HG02852 (cell line): ENCODE measurements around the gene ZSCAN18.

Experiments used
- ATAC-seq: cut with Tn5 transposase; IDR thresholded peaks from one replicate; pipeline ENCODE4 v1.9.1; 2021; ENCODE audit warnings: mild to moderate bottlenecking, moderate library complexity; ENCODE audit not compliant: unreplicated experiment

ZSCAN18 gene

DNA sequence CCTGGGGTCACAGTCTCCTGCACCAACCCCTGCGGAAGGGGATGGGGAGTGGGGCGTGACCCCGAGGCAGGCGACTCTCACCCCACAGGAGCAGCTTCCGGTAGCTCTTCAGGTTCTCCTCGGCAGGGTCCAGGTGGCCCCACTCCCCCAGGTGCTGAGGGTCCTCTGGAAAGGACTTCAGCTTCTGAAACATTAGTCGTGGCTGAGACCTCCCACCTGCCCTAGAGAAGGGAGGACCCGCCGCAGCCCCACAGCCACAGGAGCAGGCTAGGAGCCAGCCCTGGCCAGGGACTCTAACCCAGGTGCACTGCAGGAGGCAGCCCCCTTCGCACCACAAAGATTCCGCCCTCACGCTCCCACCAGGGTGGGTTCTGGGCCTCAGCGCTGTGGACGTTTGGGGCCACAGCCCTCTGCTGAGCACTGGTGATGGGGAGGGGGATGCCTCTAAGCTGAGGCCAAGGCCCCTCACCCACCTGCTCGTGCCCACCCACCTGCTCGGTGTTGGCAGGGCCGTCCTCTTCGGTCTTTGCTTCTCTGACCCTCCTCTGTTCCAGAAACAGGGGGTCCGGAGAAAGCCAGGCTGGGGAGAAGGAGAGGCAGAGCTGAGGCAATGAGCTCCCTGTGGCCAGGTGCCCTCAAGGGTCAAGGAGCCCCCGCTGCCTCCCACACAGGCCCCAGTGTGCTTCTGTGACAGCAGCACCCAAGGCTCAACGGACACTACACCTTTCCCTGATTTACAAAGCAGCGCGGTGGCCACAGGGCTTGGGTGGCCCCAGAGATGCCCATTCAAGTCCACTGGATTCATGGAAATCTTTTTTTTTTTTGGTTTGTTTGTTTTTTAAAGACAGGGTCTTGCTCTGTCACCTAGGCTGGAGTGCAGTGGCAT, 11.0 kb downstream of the ZSCAN18 start:
- no peak for ATAC-seq

DNA sequence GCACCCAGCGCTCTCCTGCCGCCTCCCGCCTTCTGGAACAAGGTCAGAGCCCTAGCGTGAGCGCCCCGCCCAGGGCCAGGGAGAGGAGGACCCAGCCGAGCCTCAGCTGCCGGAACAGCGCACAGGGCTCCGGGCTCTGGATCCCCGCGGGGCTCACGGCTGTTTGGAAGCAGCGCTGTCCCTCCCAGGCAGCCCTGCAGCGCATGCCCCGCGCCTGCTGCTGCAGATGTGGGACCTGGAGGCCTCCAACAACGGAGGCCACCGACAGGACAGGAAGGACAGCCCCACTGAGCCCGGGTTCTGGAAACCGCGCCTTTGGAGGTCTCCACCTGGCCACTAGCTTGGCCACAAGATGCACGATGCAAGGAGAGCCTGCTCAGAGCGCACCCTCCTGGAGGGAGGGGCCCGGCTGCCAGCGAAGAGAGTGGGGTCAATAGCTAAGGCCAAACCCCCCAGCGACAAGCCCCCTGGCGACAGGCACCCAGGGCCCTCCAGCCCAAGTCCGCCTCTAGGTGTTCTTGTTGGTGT, 12.6 kb downstream of the ZSCAN18 start:
- no peak for ATAC-seq

- ATAC-seq = no peak
Observed at GRCh38 chr19:58084596-58085347, 13.3 kb downstream of the ZSCAN18 start.

GRCh38 chr19:58083021-58083420, 15.0 kb downstream of the ZSCAN18 start:
- no peak for ATAC-seq

GRCh38 chr19:58079792-58080191, 18.2 kb downstream of the ZSCAN18 start:
- ATAC-seq = no peak

DNA sequence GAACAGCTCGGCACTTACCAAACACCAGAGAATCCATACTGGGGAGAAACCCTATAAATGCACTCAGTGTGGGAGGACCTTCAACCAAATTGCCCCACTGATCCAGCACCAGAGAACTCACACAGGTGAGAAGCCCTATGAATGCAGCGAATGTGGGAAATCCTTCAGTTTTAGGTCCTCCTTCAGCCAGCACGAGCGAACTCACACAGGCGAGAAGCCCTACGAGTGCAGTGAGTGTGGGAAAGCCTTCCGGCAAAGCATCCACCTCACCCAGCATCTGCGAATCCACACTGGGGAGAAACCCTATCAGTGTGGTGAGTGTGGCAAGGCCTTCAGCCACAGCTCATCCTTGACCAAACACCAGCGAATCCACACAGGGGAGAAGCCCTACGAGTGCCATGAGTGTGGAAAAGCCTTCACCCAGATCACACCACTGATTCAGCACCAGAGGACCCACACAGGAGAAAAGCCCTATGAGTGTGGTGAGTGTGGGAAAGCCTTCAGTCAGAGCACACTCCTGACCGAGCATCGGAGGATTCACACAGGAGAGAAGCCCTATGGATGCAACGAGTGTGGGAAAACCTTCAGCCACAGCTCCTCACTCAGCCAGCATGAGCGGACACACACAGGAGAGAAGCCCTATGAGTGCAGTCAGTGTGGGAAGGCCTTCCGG, 30.7 kb downstream of the ZSCAN18 start:
- no peak for ATAC-seq

DNA sequence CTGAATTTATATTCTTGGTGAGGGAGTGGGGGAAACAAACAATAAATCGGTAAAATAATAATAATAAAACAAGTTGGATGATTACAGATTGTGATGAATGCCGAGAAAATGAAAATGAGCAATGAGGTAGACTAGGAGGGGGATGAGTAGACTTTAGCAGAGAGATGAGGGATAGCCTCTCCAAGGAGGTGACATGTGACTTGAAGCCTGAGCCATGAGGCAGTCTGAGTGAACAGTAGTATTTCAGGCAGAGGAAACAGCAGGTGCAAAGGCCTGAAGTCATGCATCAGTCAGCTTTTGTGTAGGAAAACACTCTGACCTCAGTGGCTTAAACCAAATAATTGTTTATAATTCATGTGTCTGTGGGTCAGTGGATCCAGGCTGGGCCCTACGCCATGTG, 34.3 kb downstream of the ZSCAN18 start:
- no peak for ATAC-seq

DNA sequence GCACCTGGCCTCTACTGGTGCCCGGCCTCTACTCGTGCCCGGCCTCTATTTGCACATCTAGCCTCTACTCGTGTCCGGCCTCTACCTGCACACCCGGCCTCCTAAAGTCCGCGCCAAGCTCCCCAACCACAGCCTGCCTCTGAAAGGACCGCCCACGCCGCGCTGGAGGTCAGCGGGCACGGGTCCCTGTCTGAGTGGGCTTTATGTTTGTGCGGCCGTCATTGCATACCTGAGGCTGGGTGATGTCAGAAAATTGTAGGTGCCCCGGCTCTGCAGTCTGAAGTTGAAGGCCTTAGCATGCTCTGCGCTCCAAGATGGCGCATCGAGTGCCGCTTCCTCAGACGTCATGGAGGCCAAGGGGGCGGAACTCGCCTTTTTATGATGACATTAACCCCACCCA, 37.8 kb downstream of the ZSCAN18 start:
- no peak for ATAC-seq

GRCh38 chr19:58059671-58060078, 38.4 kb downstream of the ZSCAN18 start:
- no peak for ATAC-seq

DNA sequence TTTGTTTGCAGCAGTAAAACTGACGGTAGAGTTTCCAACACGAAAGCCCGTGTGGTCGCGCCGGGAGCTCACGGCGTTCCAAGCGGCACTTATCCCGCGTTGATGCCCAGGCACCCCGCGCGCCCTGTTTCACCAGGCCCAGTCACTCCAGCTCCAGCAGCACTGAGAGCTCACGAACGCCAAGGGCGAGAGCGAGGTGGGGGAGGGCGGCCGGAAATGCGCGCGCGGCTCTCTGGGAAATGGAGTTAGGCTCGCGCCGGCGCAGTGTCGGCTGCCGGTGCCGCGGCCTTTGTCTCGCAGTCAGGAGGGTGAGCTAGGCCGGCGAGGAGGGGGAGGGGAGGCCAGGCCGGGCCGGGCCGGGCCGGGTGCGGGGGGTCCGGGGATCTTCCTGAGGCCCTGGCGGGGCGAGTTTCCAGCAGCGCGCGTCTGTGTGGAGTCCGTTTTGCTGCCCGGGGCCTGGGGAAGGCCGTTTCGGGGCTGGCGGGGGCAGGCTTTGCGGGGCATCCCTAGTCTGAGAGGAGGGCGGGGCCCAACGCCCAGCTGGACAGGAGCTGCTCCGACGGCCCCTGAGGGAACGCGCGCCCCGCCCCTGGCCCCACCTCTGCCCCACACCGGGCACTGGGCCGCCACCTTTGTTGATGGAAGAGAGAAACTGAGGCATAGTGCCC, 38.9 kb downstream of the ZSCAN18 start, which contains the start of gene ZNF135:
Gene ZNF135, plus strand, starts transcription at position 280 of the 668 bp plus-strand sequence. CDS start 721 bp downstream, outside the sequence.
- ATAC-seq = no peak

GRCh38 chr19:58058467-58058866, 39.6 kb downstream of the ZSCAN18 start:
- ATAC-seq = no peak

DNA sequence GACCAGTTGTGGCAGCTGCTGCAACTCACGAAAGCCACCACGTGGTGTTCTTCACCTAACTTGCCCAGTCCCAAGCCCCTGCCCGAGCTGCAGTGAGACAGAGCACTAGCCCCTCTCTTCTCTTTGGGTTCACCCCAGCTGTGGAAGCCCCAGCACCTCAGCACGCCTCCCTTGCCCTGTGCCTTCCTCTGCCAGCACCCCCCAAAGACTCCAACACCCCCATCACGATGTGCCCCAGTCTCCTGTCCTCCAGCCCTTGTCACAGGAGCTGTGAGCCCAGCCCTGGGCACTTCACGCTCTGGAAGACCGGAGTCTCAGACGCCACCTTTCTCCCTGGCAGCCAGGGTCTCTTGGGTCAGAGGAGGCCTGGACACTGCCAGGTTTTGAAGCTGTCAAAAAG, 41.2 kb downstream of the ZSCAN18 start:
- no peak for ATAC-seq

- no peak for ATAC-seq
Observed at GRCh38 chr19:58056261-58056660, 41.8 kb downstream of the ZSCAN18 start.

DNA sequence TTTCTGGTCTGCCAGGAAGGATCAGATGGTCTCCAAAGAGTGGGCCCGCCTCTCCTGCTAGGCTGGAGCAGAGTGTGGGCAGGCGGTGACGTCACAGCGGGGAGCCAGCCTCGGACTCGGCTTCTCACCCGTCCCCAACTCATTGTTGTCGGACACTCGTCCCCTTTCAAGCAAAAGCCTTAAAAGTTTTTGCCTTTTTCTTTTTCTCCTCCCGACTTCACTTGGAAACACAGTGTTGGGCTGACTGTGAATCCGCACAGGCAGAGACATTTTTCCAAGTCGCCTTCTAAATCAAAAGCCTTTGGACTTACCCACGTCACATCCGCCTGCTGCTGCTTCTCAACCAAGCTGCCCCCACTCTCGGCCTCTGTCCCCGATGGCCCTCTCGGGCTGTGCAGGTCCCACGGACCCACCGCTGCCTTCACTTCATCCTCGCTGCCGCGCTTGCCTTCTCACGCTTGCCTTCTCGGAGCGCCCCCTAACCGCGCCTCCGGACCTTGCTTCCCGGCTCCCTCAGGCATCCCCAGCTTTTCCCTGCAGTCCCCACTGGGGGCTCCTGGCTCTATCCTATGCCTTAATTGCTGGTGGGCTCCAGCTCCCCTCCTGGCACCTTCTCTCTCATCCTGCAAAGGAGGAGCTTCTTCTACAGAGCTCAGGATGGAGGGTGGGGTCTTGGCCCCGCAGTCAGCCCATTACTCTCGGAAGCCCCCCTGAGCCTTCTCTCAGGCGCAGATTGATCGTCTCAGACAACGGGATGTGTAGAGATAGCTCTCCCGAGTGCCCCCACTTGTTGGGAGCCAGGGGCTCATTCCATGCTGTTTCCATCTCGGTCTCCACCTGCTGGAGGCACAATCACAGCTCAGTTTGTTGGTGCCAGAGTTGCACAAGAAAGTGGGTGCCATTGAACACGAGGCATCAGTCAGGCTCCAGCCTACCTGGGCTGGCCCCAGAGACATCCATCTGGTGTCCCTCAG, 42.8 kb downstream of the ZSCAN18 start:
- ATAC-seq = no peak

- ATAC-seq = no peak
Observed at GRCh38 chr19:58053480-58054156, 44.4 kb downstream of the ZSCAN18 start.

DNA sequence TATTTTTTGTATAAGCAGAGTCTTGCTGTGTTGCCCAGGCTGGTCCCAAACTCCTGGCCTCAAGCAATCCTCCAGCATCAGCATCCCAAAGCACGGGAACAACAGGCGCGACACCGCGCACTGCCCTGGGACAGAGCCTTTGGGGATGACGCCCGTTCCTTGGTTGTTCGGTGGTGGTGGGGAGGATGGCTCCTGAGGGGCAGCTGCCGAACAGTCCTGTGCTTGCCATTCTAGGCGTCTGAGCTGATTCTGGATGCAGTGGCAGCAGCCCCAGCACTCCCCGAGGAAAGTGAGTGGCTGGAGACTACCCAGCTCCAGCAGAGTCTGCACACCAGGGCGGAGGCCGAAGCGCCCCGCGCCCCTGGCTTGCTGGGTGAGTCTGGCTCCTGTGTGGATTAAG, 45.8 kb downstream of the ZSCAN18 start:
- ATAC-seq = no peak

GRCh38 chr19:58047672-58048071, 50.4 kb downstream of the ZSCAN18 start:
- ATAC-seq = no peak

DNA sequence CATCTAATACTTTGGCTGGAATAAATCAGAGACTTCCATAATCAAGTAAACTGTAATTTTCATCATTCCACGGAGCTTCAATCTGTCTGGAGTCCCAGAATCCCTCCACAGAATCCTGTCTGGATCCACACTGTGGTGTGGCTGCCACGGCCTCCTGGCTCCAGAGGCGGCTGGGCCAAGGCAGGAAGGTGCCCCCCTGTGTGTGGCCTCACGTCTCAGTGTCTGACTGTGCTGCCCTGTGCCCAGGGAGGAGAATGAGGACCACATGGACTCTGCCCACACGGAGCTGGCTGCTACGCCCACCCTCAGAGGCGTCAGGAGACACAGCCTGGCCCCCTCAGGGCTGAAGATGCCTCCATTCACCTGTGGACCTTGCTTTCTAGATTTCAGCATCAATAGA, 51.2 kb downstream of the ZSCAN18 start:
- no peak for ATAC-seq
